ENCODE measurements around the gene MIEN1.
"Not testable (repeated sequence)": the region's sequence is repeated elsewhere in the genome, so short reads cannot be mapped to it uniquely, and the experiment has no call there.

Gene MIEN1

GRCh38 chr17:39730095-39730921 lies at the start of gene MIEN1:
MIEN1 (minus strand) TSS chr17:39730532; CDS start chr17:39730495, 37 bp downstream.
- peak; percentile 91 for DNase-seq (ENCODE audit: low read depth)

DNA sequence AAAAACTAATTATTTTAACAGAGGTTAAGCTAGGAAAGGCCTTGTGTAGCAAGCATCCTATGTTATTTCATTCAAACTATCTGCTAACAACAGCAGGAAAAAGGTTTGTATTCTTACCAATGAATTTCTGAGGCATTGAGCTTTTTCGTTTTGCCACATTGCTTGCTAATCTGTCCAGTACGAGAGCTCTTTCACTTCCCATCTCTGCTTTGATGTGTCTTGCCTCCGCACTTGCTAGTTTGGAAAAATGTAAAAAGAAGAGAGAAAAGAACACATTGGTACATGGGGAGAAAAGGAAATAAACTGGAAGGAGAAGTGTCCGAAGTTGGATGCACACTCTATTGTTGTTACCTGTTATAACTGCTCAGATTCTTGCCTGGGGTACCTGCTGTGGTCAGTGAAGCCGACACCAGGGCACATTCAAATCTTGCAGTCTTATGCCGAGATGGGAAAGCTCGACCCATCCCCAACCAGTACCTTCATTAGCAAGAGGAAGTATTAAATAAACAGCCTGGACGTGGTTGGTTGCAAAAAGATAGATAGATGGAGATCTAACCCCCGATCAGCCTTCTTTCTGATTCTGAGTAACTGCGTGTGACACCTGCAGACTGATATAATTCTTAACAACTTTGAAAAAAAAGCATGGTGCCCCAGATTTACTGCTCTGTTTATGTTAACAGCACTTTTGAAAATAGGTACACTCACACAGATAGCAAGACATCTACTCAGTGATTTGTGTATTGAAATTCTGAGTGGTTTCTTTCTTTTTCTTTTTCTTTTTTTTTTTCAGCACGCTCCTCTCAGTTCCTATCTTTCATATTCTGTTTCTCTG lies 47.4 kb upstream of the MIEN1 start:
- no peak for DNase-seq (ENCODE audit: low read depth)

DNA sequence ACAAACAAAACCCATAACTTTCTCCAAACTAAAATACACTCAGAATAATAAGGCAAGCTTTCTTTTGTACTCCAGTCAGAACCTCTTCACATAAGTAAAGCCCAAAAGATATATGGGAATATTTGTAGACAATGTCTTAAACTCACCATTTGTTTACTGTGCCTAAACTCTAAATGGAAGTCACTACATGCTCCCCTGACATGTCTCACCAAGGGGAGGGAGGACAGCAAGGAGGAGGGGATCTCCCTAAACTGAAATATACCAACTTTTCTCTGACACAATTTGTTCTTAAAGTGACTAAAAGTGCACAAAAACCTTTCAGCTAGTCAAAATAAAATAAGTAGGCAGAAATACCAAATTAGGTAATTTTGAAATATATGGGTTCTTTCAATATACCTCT lies 45.9 kb upstream of the MIEN1 start:
- DNase-seq (ENCODE audit: low read depth), result no peak

DNA sequence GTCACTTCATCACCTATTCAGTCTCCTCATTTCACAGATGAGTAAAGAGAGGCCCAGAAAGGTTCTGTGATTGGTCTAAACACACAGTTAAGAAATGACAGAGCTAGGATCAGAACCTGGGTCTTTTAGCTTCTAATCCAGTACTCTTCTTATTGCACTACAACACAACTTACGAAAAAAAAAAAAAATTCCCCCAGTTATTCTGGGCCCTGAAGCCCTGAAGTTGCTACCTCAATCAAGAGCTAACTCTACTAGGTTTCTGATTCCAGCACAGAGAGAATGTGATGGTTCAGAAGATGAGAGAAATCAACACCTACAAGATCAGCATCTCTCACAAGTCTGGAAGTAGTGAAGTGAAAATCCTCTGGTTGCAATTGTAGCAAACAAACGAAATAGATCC lies 44.7 kb upstream of the MIEN1 start:
- no peak for DNase-seq (ENCODE audit: low read depth)

- DNase-seq (ENCODE audit: low read depth), result no peak
Measured at GRCh38 chr17:39774047-39774446, 43.7 kb upstream of the MIEN1 start.

DNA sequence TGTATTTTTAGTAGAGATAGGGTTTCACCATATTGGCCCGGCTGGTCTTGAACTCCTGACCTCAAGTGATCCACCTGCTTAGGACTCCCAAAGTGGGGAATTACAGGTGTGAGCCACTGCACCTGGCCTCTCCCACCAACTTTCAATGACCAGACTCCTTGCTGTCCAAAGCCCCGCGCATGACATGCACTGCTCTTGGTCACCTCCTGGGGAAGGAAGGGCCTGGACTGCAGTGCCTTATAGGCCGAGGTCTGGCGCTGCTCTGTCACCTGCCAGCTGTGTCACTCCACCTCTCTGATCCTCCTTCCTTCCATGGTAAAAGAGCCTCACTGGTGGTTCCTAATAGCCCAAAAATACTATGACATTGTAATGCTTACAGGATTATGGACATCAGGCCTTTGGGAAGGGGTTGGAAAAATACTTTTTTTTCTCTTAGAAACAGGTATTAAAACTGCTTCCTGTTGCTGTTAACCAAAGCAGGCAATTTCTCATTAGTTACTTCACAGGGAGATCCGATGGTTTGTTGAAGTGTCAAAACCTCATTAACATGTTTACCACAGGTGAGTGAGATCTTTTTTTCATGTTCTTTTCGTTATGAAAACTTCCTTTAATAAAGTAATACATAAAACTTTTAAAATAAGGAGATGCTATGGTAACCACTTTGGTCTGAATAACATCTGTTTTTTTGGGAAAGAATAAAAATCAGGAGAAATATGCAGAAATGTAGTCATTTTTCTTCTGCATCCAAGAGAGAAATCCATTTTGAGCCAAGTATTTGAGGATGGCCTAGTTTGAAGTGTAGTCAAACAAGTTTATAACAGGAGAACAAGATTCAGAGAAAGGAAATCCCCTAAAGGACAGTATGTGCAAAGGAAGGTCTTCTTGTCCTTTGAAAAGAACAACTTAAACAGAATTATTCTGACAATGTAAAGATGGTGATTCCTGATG lies 42.9 kb upstream of the MIEN1 start:
- DNase-seq (ENCODE audit: low read depth), result no peak

- DNase-seq (ENCODE audit: low read depth), result no peak
Measured at GRCh38 chr17:39772415-39772814, 42.1 kb upstream of the MIEN1 start.

DNA sequence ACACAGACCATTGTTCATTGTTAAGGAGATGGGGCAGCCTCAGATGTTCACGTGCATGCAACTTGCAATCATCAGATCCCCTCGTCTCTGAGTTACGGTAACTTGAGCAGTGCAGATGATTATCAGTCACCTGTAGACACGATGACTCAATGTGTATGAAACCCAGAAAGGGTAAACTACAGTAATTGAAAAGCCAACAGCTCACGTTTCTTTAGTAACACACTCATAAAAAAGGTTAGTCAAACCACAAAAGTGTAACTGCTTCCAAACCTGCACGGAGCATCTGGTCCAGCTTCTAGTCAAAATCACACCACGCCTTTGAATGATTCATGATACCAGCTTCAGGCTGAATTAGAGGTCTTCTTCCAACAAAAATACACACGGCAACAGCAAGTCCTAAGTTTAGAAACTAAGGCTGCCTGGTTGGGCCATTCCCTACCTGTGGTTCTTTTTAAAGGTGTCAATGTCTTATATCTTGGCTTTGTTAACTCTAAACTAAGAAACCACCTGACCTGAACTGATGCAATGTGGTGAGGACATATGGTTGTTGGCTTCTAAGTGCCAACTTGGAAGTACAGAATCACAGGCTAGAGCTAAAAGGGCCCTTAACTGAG lies 39.7 kb upstream of the MIEN1 start:
- DNase-seq (ENCODE audit: low read depth), result no peak

DNA sequence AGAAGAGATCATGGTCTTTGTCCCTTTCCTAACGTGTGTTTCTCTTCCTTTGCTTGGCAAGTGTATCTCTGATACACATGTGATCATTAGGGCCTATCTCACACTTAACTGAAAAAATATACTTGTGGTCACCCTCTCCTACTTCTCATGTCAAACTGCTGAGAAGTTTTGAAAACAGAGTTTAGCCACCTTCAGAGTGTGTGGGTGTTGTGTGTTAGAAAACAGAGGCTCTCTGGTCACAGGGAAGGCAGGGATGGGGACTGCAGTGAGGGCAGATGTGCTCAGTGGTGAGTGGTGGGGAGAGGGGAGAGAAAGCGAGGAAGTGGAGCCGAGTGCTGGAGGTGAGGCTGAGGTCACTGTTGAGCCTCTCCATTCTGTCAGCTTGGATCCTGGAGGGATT lies 36.8 kb upstream of the MIEN1 start:
- no peak for DNase-seq (ENCODE audit: low read depth)

- no peak for DNase-seq (ENCODE audit: low read depth)
Measured at GRCh38 chr17:39765766-39766165, 35.4 kb upstream of the MIEN1 start.

GRCh38 chr17:39765175-39765574 lies 34.8 kb upstream of the MIEN1 start:
- no peak for DNase-seq (ENCODE audit: low read depth)

DNA sequence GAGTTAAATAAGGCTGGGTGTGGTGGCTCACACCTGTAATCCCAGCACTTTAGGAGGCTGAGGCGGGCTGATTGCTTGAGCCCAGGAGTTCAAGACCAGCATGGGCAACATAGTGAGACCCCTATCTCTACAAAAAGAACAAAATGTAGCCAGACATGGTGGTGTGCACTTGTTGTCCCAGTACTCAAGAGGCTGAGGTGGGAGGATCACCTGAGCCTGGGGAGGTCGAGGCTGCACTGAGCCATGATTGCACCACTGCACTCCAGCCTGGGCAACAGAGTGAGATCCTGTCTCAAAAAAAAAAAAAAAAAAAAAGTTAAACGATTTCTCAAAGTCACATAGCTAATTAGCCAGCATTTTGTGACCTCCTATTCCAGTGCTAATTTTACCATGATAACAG lies 33.8 kb upstream of the MIEN1 start:
- not testable (repeated sequence) for DNase-seq (ENCODE audit: low read depth)

- DNase-seq (ENCODE audit: low read depth), result no peak
Measured at GRCh38 chr17:39763051-39763820, 32.9 kb upstream of the MIEN1 start.

- DNase-seq (ENCODE audit: low read depth), result no peak
Measured at GRCh38 chr17:39761861-39762496, 31.6 kb upstream of the MIEN1 start.

DNA sequence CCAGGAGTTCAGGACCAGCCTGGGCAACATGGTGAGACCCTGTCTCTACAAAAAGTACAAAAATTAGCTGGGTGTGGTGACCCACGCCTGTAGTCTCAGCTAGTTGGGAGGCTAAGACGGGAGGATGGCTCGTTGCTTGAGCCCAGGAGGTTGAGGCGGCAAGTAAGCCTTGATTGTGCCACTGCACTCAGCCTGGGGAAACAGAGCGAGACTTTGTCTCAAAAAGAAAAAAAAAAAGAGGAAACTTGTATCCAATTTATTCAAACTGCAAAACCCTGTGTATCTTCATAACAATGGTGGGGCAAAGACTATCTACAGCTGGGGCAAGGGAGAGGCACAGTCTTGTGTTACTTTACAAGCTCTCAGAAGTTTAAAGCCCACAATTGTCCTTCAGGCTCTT lies 28.9 kb upstream of the MIEN1 start:
- DNase-seq (ENCODE audit: low read depth), result no peak

DNA sequence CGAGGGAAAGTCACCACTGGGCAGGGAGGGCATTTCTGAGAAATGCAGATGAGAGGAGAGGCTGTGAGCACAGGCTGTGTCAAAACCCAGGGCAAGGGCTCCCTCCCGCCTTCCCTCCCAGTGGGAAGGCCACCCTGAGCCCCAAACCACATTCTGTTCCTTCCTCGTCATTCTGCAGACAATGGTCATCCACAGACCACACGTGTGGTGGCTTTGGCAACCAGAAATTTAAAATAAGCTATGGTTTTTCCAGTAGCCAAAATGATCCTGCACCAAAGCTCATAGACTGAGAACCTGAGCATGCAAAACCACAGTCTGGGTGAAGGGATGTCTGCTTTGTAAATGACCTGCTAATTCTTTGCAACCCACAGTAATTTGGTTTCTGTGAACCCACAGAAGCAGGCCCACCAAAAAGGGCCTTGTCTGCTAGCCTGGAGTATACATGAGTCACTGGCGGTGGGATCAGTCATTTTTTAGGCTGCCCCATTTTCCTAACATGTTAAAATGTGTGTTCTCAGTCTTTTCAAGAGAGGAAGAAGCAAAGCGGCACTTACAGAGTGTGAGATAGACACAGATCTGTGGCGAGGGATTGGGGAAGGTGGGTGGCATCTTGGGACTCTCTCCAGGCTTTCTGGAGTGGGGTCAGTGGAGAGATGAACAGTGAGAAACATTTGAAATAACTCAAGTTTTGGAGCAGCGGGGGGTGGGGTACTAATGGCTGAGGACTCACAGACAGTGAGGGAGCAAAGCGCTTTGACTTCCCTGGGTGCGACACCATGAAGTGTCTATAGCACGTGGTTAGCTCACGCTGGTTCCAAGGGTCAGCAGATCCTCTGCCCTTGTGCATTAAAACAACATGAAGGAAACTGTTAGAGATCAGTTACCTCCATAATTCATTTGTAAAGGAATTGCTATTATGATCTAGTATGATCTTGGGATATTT lies 27.9 kb upstream of the MIEN1 start:
- DNase-seq (ENCODE audit: low read depth), result peak; percentile 53

- no peak for DNase-seq (ENCODE audit: low read depth)
Measured at GRCh38 chr17:39757176-39757662, 26.9 kb upstream of the MIEN1 start.

- no peak for DNase-seq (ENCODE audit: low read depth)
Measured at GRCh38 chr17:39756380-39757079, 26.2 kb upstream of the MIEN1 start.

All from stimulated activated CD8-positive, alpha-beta memory T cell treated with anti-CD3 and anti-CD28 coated beads, Interleukin-4, amount 100 ng/mL, for 24 hours (primary cell).